NT2/D1 (cell line): ENCODE measurements around the gene AGAP1.

Experiments
- SUZ12 ChIP-seq: IDR thresholded peaks from 2 replicates; pipeline ENCODE4 v1.6.1; 2011; ENCODE audit not compliant: insufficient read length, insufficient read depth; ENCODE audit errors: extremely low read depth
- YY1 ChIP-seq: IDR thresholded peaks from 2 replicates; pipeline ENCODE4 v1.6.1; 2011; ENCODE audit not compliant: insufficient read length, insufficient read depth

GRCh38 chr2:235877275-235877802, 383.5 kb downstream of the AGAP1 start:
- no peak for TF ChIP-seq SUZ12
- TF ChIP-seq YY1, result no peak
